ENCODE measurements around the gene MAP2K6.

GRCh38 chr17:69508814-69509213, 94.3 kb downstream of the MAP2K6 start:
- TF ChIP-seq CTCF (IDR thresholded peaks at IDR 0.05; ENCODE audit: poor library complexity) (no peak), EZH2 (IDR thresholded peaks at IDR 0.05; ENCODE audit: borderline replicate concordance) (no peak), EZH2phosphoT487 (IDR thresholded peaks at IDR 0.05; ENCODE audit: low read depth, severe bottlenecking, unreplicated experiment) (no peak)

Data from hepatocyte (in vitro differentiated cells).